PC-3 (cell line): Measurements from ENCODE around the gene IRAG1. TPM values are rescaled to one million over a fixed set of nuclear protein-coding genes. Genes with fewer than 3 reads are reported as not detected.

Experiments used
- ATAC-seq: fragments of 200-7000 bp; cut with Tn5 transposase; 2 replicates; pipeline ENCODE4 v1.9.1; 2020; ENCODE audit warnings: mild to moderate bottlenecking, moderate library complexity
- BruUV-seq: library from RNA; stranded (reverse); fragments of 400-500 nt; replicated peaks from 2 replicates; lab custom pipeline; 2021; lab: Mats Ljungman, UMichigan
- CTCF ChIA-PET: fragments of 300-600 bp; sonication (Branson Sonifier 250); formaldehyde crosslinking; loops from one replicate; lab custom pipeline; 2022; ENCODE audit warnings: antibody characterized with exemption; lab: Charles Lee
- POLR2A ChIA-PET: fragments of 300-600 bp; sonication (Branson Sonifier 250); formaldehyde crosslinking; loops from one replicate; lab custom pipeline; 2022; ENCODE audit warnings: antibody characterized with exemption; ENCODE audit not compliant: unreplicated experiment; lab: Charles Lee
- DNase-seq: peaks from one replicate; pipeline ENCODE4 v3.0.0-alpha.2; 2015
- H2AFZ ChIP-seq: fragments of 300-600 bp; sonication (generic); 2 replicates; pipeline ENCODE4 v1.6.0; 2016; ENCODE audit warnings: antibody characterized with exemption, low read length
- H3F3A ChIP-seq: fragments of 300-600 bp; sonication (generic); one replicate; pipeline ENCODE4 v1.6.0; 2017; ENCODE audit warnings: antibody characterized with exemption, low read length, control low read depth, mild to moderate bottlenecking; ENCODE audit not compliant: unreplicated experiment
- H3K27ac ChIP-seq: fragments of 300-600 bp; sonication (generic); 2 replicates; pipeline ENCODE4 v1.5.1; 2016; ENCODE audit warnings: mild to moderate bottlenecking, low read length
- H3K27me3 ChIP-seq: fragments of 300-600 bp; sonication (generic); 2 replicates; pipeline ENCODE4 v1.6.1; 2016; ENCODE audit warnings: low read length, mixed read lengths
- H3K36me3 ChIP-seq: fragments of 300-600 bp; sonication (generic); 2 replicates; pipeline ENCODE4 v1.6.1; 2016; ENCODE audit warnings: low read depth, mixed run types, low read length, mixed read lengths
- H3K4me1 ChIP-seq: fragments of 300-600 bp; sonication (generic); 2 replicates; pipeline ENCODE4 v1.5.1; 2016; ENCODE audit warnings: low read length; ENCODE audit not compliant: insufficient read depth
- H3K4me2 ChIP-seq: fragments of 300-600 bp; sonication (generic); 2 replicates; pipeline ENCODE4 v1.6.0; 2016; ENCODE audit warnings: low read length
- H3K4me3 ChIP-seq: fragments of 300-600 bp; sonication (generic); 2 replicates; pipeline ENCODE4 v1.5.1; 2016; ENCODE audit warnings: mild to moderate bottlenecking, low read length, mixed read lengths
- H3K79me2 ChIP-seq: fragments of 300-600 bp; sonication (generic); 2 replicates; pipeline ENCODE4 v1.6.1; 2017; ENCODE audit warnings: low read length, mixed read lengths
- H3K9ac ChIP-seq: fragments of 300-600 bp; sonication (generic); 2 replicates; pipeline ENCODE4 v1.6.0; 2016; ENCODE audit warnings: mild to moderate bottlenecking, low read length
- H3K9me2 ChIP-seq: fragments of 300-600 bp; sonication (generic); replicated peaks from 2 replicates; pipeline ENCODE4 v1.6.1; 2016; ENCODE audit warnings: mixed run types, low read length, mixed read lengths
- H3K9me3 ChIP-seq: fragments of 300-600 bp; sonication (generic); 2 replicates; pipeline ENCODE4 v1.6.1; 2016; ENCODE audit warnings: low read length, mixed read lengths
- H4K20me1 ChIP-seq: fragments of 300-600 bp; sonication (generic); 2 replicates; pipeline ENCODE4 v1.6.1; 2016; ENCODE audit warnings: low read length, mixed read lengths
- EZH2 ChIP-seq: fragments of 300-600 bp; sonication (generic); IDR thresholded peaks from one replicate; pipeline ENCODE4 v1.6.1; 2017; ENCODE audit warnings: antibody characterized with exemption, mild to moderate bottlenecking, low read length; ENCODE audit not compliant: unreplicated experiment
- EZH2phosphoT487 ChIP-seq: fragments of 300-600 bp; sonication (generic); IDR thresholded peaks from 2 replicates; pipeline ENCODE4 v1.6.1; 2018; ENCODE audit warnings: mild to moderate bottlenecking, antibody characterized with exemption, low read length, borderline replicate concordance
- intact Hi-C: fragments of 100-400 bp; cut with micrococcal nuclease; formaldehyde crosslinking; loops from 2 replicates; pipeline ENCODE4 v1.9.0; 2023
- total RNA-seq: library from RNA; depleted of rRNA; stranded (reverse); fragments of >200 nt; gene quantifications from 2 replicates; pipeline ENCODE4 v1.2.3, GENCODE V29; 2014
- TF ChIP-seq, protein P1 (sequence below): fragments of 300-600 bp; sonication (generic); conservative IDR thresholded peaks from 2 replicates; pipeline ENCODE4 v1.5.1; 2017; ENCODE audit warnings: antibody characterized with exemption, low read depth, mild to moderate bottlenecking, low read length

Gene IRAG1
- total RNA-seq, 1 experiment from 2014 or later: not detected

DNA sequence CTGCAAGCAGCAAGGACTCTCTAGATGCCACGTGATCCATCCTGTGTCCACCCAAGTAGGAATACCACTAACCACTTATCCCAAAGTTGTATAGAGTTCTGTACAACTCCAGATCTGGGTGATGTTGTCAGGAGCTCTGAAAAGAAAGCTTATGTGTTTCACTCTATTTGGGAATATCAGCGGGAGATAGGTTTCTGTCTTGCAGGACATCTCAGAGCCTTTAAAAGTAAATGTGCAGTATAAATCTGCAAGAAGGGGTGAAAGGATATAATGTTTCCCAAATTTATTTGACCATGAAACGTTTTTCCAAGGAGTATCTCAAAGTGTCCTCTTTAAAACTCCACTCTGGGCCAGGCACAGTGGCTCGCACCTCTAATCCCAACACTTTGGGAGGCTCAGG is 13.9 kb downstream of the IRAG1 start:
- Histone ChIP-seq H3F3A (no peaks in the 10 kb centered on the region), H3K9me3 (no peaks in the 10 kb centered on the region), H3K36me3 (no peaks in the 10 kb centered on the region), H3K79me2 (no peaks in the 10 kb centered on the region), H3K9me2 (no peaks in the 10 kb centered on the region), H3K4me2 (no peak overlapping the region), H4K20me1 (no peaks in the 10 kb centered on the region), H3K4me3 (no peak overlapping the region), H3K9ac (no peak overlapping the region), H3K27ac (no peak overlapping the region), H3K4me1 (no peaks in the 10 kb centered on the region), H2AFZ (no peak overlapping the region), H3K27me3 (no peaks in the 10 kb centered on the region)
- TF ChIP-seq EZH2phosphoT487 (no peak), EZH2 (no peak)
- TF ChIP-seq, protein P1, sequence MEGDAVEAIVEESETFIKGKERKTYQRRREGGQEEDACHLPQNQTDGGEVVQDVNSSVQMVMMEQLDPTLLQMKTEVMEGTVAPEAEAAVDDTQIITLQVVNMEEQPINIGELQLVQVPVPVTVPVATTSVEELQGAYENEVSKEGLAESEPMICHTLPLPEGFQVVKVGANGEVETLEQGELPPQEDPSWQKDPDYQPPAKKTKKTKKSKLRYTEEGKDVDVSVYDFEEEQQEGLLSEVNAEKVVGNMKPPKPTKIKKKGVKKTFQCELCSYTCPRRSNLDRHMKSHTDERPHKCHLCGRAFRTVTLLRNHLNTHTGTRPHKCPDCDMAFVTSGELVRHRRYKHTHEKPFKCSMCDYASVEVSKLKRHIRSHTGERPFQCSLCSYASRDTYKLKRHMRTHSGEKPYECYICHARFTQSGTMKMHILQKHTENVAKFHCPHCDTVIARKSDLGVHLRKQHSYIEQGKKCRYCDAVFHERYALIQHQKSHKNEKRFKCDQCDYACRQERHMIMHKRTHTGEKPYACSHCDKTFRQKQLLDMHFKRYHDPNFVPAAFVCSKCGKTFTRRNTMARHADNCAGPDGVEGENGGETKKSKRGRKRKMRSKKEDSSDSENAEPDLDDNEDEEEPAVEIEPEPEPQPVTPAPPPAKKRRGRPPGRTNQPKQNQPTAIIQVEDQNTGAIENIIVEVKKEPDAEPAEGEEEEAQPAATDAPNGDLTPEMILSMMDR: no peak
- BruUV-seq: no TSS peak
- ChIA-PET CTCF (no interaction called here), POLR2A (no interaction called here)
- intact Hi-C loops: no loop called here
- no peak for ATAC-seq
- DNase-seq: no peak

DNA sequence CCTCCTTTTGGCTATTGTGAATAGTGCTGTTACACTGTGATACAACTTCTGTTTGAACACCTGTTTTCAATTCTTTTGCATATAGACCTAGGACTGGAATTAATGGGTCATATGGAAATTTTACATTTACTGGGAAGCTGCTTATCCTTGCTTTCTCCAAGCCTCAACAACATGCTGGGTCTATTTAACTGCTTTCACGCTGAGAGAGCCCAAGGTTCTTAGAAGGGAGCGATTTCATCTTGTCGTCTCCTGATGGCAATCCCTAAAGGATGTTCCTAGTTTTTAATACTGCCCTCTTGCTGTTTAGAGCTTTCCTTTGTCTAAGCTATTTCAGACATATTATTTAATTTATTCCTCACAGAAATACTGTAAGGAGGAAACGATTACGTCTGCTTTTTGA is 15.5 kb downstream of the IRAG1 start:
- no TSS peak for BruUV-seq
- H3K4me1 ChIP-seq: 0 out of 2 replicates have a peak, but pooled peaks cover 6% of the 10 kb centered on the region
- CTCF ChIA-PET: no interaction called here

DNA sequence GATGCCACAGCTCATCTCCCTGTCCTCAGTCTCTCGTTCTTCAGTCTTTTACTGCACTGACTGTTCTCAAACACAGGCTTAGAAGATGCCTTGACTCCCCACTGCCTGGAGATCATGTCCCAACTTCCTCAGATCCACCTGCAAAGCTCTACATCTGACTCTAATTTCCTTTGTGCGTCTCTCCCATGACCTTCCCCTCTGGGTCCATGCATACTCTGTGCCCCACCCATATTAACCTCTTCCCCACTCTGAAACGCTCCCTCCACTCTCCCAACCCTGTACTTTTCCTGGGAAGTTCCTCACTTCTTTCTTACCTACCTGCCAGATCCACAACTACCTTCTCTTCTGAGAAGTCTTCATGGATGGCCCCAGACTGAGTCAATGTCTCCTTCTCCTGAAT is 16.6 kb downstream of the IRAG1 start:
- H4K20me1 ChIP-seq: no peaks in the 10 kb centered on the region
- no peak for ATAC-seq
- no peak overlapping the region for H2AFZ ChIP-seq
- H3K9ac ChIP-seq: no peak overlapping the region
- H3K36me3 ChIP-seq: no peaks in the 10 kb centered on the region
- H3K27me3 ChIP-seq: no peaks in the 10 kb centered on the region
- CTCF ChIA-PET: no interaction called here
- no peaks in the 10 kb centered on the region for H3K9me2 ChIP-seq
- no peak overlapping the region for H3K27ac ChIP-seq
- no peak overlapping the region for H3K4me3 ChIP-seq
- no peaks in the 10 kb centered on the region for H3K9me3 ChIP-seq
- intact Hi-C loops: no loop called here
- no peaks in the 10 kb centered on the region for H3F3A ChIP-seq
- TF ChIP-seq EZH2phosphoT487 (no peak), EZH2 (no peak)
- POLR2A ChIA-PET: no interaction called here
- DNase-seq: no peak
- 0 out of 2 replicates have a peak, but pooled peaks cover 6% of the 10 kb centered on the region for H3K4me1 ChIP-seq
- BruUV-seq: no TSS peak
- H3K4me2 ChIP-seq: no peak overlapping the region
- no peaks in the 10 kb centered on the region for H3K79me2 ChIP-seq

More for the DNA sequence above, 15.5 kb downstream of the IRAG1 start:
- no peak for DNase-seq
- H3K4me2 ChIP-seq: no peak overlapping the region
- no peaks in the 10 kb centered on the region for H3K79me2 ChIP-seq
- TF ChIP-seq, protein P1: no peak
- H3K9me3 ChIP-seq: no peaks in the 10 kb centered on the region
- ATAC-seq: no peak
- no peaks in the 10 kb centered on the region for H3K9me2 ChIP-seq
- POLR2A ChIA-PET: no interaction called here
- H3K4me3 ChIP-seq: no peak overlapping the region
- H3K9ac ChIP-seq: no peak overlapping the region
- no peaks in the 10 kb centered on the region for H3K36me3 ChIP-seq
- intact Hi-C loops: no loop called here
- no peaks in the 10 kb centered on the region for H4K20me1 ChIP-seq
- H3K27ac ChIP-seq: no peak overlapping the region
- no peaks in the 10 kb centered on the region for H3K27me3 ChIP-seq
- no peaks in the 10 kb centered on the region for H3F3A ChIP-seq
- H2AFZ ChIP-seq: no peak overlapping the region
